GM21528 (cell line): ENCODE data around the gene CLMP.
"Not testable (repeated sequence)": the region's sequence is repeated elsewhere in the genome, so short reads cannot be mapped to it uniquely, and the experiment has no call there.

Source experiments
- ATAC-seq: cut with Tn5 transposase; IDR thresholded peaks from one replicate; pipeline ENCODE4 v1.9.1; 2021; ENCODE audit warnings: mild to moderate bottlenecking, moderate library complexity; ENCODE audit not compliant: unreplicated experiment, low FRiP score

CLMP gene

DNA sequence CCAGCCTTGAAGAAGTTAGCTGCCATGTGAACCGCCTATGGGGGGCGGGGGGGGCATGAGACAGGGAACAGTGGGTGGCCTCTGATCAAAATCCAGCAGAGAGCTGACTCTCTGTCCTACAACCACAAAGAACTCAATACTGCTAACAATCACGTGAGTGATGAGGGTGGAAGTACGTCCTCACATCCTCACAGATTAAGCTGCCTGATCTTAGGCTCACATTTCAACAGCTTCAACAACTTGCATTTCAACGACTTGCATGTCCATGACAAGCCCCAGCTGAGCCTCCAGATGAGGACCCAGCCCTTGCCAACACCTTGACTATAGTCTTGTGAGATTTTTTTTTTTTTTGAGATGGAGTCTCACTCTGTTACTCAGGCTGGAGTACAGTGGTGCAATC lies 51.6 kb downstream of the CLMP start:
- no peak for ATAC-seq

DNA sequence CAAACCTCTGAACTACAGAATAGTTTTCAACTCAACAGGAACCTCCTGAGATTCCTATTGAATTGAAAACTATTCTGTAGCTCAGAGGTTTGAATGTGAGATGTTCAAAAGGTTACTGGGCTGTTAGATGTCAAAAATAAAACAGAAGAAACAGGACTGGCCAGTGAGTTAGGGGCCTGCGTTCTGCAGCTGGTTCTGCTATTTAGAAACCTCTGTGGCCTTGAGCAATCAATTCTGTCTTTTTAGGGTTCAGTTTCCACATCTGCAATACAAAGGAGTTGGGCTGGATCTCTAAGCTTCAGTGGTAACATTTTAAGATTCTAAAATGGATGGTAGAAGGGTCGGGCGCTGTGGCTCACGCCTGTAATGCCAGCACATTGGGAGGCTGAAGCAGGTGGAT lies 55.8 kb downstream of the CLMP start:
- no peak for ATAC-seq

DNA sequence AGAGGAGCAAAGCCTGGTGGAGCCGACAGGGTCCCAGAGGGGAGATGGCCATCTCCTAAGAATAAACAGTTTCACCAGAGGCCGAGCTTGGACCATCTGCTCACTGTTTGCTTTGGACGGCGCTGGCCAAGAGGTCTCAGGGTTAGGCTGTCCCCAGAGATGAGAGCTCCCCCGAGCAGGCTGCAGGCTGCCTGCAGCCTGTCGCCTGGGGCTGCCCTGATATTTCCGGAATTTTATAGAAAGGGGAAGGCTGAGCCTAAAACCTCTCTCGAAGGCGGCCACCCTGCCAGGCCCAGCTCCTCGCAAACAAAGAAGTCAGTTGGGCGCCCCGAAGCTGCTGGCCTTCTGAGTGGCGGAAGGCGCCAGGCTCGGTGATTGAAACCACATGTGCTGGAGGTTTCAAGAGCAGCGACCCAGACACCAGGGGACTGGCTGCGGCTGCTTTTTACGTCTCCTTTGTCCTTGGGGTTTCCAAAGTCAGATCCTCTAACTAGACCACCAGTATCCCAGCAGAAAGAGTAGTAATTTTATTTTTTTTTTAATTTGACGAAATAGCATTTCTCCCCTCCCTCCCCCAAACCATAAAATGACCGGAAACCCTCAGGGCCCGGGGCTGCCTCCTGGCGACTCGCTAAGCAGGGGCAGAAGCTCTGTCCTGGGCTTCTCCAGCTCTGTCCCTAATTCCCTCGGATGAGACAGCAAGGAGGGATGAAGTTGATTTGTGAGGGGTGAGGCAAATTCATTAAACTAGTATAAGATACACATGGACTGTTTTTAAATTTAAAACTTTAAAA lies 57.4 kb downstream of the CLMP start:
- no peak for ATAC-seq

DNA sequence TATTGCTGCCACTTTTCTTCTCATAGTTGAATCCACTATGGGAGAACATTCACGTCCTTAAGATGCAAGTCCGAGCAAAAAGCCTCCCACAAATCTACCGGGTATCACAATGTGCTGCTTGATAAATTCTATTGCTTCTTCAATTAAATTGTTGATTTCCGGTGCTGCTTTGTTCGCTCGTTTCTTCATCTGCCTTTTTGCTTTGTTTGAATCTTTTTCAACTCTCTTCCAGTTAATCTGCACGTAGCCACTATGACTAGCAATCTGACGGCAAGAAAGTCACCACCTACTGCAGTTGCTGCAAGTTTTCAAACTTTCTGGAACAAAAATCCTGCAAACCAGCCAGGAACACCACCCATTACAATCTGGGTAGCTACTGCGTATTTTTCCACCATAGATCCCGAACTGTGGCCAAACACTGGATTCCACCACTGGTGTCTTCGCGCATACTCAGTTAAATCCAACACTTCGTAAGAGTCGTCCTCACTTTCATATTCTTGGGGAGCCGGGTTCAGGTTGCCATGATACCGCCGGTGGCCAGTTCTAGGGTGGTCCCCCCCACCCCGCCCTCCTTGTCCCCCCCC lies 59.1 kb downstream of the CLMP start:
- no peak for ATAC-seq

DNA sequence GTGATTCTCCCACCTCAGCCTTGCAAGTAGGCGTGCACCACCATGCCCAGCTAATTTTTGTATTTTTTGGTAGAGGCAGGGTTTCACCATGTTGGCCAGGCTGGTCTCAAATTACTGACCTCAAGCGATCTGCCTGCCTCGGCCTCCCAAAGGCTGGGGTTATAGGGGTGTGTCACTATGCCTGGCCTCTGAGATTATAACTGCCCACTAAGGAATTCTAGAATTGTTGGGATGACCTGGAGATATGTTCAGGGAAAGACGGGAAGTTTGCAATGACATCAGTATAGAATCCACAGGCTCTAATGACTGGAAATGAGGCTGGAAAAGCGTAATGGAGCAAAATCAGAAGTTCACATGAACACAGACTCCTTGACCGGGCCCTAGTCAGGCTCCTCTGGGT lies 62.2 kb downstream of the CLMP start:
- no peak for ATAC-seq

DNA sequence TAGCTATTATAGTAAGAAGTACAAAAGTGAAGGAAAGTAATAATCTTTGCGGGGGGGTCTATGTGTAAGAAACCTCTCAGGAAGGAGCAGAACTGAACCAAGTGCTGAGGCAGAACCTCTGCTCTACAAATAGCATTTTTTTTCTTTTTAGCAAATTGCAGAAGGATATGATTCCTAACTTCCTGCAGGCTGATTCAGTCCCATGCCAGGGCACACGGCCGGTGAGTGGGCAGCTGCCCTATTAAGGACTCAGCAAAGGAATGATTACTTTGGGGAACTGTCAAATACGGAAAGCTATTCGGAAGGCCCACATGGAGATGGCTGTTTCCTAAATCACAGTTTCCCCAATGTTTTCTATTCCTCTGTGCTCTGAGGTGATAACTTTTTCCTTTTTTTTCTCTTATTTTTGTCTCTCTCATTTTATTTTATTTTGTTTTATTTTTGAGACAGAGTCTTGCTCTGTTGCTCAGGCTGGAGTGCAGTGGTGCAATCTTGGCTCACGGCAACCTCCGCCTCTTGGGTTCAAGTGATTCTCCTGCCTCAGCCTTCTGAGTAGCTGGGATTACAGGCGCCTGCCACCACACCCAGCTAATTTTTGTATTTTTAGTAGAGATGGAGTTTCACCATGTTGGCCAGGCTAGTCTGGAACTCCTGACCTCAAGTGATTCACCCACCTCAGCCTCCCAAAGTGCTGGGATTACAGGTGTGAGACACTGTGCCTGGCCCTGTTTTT lies 62.8 kb downstream of the CLMP start:
- ATAC-seq = not testable (repeated sequence)

DNA sequence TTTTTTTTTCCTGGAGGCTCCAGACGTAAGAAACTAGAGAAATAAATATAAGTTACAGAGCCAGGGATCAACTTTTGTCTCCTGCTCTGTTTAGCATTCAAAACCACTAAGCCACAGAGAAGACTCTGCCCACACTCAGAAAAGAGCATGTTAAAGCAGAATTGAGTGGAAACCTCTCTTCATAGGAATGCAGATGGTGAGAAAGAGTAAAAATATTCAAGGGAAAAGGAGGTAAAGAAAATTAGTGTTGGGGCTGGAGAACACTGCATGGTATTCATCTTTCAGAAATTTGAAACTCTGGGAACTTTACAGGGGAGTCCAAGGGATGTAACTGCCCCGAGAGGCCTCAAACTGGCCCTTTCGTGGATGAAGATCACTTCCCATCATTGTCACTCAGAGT lies 65.1 kb downstream of the CLMP start:
- ATAC-seq = no peak

DNA sequence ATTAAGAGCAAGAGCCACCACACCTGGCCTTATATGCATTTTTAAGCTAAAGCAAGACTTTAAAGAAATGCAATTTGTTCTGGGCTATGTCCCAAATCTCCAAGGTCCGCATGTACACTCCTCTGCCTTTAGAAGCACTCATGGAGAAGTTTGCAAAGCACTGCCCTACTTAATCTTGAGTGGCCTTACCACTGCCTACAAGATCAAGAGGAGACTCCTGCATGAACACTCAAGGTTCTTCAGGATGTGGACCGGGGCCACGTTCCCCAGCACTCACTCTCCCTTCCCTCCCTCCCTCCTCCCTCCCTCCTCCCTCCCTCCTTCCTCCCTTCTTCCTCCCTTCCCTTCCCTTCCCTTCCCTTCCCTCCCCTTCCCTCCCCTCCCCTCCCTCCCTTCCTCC lies 69.9 kb downstream of the CLMP start:
- ATAC-seq = no peak

DNA sequence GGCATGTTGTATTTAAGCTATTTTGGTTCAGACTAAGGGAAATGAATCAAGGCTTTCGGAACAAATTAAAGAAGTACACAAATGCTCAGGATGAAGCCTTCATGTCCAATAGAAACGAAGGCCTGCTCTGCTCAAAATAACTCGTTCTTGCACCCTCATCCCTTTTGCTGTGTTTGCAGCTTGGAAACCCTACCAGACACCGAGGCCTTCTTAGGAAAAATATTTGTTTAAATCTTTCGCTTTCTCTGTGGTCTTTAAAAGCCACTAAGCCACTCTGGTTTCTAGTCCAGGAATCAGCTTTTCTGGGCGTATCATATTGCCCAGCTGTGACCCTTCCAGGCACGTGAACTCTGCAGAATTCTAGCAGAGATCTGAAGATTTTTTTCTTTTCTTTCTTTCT lies 72.2 kb downstream of the CLMP start:
- no peak for ATAC-seq

DNA sequence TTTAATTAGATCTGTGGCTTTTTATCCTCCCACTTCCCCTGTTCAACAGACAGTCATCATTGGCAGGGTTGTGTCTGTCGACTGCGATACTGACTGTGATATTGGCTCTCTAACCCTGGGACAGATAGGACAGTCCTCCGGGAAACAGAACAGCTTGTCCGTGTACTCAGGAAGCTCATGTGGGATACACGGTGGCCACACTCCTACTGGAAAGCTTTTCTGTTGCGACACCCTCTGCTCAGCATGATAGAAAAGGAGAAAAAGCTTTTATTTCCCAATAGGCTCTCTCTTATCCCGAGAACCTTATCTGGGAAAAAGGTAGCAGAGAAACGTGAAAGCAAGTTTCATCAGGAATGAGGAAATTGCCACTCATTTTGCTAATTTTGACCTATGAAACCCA lies 72.7 kb downstream of the CLMP start:
- no peak for ATAC-seq

DNA sequence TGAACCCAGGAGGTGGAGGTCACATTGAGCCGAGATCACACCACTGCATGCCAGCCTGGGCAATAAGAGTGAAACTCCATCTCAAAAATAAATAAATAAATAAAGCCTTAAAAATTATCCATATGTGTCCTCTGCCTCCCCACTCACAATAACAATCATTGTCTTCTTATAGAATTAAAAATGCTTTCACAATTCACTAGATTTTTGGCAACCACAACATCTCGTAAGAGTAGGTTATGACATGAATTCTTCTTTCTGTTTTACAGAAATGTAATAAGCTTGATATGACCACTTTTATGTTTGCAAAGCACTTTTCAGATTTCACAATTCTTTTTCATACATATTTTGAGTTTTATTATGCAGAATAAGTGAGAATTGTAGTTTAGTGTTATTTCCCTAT lies 78.6 kb downstream of the CLMP start:
- no peak for ATAC-seq

DNA sequence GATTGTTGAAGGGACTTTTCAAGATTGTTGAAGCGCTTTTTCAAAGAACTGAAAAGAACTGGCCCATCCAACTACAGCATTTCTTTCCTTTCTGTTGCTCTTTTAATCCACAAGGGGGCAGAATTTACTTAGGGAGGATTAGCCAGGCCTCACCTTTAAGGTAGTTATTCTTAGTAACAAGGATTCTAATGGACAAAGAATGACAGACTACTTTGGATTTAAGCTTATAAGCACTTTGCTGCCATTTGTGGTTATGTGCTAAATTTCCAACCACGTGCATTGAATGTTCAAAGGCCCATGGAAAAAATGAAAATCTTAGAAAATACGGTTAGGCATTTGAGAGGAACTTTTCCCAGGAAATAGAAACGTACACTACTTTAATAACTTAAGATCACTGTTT lies 83.6 kb downstream of the CLMP start:
- no peak for ATAC-seq

DNA sequence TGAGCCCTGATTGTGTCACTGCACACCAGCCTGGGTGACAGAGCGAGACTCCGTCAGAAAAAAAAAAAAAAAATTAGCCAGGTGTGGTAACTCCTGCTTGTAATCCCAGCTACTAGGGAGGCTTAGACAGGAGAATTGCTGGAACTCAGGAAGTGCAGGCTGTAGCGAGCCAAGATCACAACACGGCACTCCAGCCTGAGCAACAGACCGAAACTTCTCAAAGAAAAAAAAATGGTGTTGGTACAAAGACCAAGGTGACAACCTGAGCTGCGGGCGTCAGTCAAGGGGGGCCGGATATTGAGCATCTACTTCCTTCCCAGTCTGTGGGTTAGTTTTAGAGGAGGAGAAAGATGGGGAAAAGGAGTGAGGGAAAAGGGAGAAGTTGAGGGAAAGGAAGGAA lies 84.7 kb downstream of the CLMP start:
- no peak for ATAC-seq

DNA sequence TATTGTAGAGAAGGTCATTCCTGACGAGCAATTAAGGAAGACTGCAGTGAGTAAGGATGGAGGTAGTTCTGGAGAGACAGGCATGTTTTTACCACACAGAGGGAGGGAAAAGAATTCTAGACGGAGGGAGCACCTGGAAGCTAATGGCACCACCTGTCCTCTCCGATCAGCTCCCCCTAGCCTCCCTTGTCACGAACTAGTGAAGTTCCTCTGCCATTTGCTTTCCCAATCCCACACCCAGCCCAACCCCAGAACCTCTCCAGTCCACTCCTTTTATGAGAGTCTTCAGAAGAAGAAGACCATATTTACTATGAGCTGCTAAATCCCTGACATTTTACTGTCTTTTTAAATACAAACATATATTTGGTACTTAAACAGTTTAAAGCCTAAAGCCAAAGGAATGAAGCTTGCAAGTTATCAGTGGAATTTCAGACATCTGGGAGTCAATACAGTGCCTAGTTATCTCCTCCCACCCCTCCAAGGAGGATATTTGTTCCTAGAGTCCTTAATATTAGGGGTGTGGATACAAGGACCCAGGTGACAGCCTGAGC lies 87.0 kb downstream of the CLMP start:
- ATAC-seq = no peak

DNA sequence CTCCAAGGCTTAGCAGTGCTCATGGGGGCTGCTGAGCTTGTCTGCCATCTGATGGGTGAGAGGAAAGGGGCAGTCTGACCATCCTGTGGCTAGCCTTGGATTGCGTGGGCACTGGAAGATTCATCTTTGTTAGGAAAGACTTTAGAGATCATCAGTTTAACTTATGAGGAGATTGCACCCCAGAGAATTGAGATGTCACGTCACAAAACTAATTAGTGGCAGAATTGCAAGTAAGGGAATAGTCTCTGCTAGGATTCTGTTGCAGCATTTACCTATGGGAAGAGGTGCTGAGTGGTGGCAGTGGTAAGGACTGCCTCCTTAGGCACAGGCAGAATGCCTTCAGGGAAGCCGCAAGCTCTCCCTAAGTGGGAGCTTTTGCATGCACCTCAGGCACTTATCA lies 90.4 kb downstream of the CLMP start:
- ATAC-seq = no peak

DNA sequence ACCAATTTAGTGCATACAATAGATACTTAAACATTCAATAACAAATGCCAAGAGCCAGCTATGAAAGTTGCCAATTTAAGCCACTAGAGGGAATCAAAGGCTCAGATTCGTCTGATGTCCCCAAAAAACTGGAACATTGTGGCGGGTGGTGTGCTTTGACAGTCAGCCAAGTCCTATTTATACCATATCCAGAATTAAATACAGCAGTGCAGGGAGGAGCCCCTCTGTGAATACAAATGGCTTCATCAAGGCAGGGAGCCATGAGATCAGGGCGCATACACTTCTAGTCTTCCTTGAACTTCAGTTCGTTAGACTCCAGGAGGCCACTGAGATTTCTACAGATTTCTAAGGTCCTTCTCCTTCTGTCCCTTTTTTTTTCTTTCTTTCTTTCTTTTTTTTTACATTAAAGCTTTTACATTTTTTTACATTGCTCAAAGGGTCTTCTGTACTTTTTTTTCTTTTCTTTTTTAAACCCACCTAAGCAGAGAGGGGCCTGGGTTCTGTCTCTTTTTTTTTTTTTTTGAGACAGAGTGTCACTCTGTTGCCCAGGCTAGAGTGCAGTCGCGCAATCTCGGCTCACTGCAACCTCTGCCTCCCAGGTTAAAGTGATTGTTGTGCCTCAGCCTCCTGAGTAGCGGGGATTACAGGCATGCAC lies 91.6 kb downstream of the CLMP start:
- ATAC-seq = no peak

DNA sequence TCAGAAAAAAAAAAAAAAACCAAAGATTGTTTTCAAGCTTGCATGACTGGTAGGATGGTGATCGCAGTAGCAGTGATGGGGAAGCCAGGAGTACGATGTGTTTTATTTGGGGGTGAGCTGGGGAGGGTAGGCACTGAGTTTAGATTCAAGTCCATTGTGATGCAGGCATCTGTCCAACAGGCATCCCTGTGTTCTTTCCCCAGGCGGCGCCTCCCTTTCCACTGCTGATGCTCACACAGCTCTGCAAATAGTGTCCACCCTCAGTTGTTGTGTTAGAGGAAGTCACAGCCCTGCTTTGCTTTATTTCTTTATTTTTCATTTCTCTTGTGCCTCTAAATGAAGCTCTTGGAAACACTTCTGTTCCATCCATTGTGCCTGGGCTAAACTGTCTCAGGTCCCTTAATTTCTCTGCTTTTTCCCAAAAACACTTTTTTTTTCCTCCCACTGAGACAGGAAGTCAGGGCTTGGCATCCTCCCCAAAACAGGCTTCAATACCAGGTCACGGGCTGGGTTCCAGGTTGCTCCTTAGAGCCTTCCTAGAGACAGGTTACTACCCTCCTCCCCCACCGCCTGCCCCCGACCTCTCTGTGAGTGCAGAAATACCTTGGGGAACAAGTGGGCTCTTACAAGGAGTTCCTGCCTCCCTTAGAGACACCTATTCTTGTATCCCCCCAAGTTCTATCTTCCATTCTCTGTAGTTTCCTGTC lies 94.5 kb downstream of the CLMP start:
- no peak for ATAC-seq

DNA sequence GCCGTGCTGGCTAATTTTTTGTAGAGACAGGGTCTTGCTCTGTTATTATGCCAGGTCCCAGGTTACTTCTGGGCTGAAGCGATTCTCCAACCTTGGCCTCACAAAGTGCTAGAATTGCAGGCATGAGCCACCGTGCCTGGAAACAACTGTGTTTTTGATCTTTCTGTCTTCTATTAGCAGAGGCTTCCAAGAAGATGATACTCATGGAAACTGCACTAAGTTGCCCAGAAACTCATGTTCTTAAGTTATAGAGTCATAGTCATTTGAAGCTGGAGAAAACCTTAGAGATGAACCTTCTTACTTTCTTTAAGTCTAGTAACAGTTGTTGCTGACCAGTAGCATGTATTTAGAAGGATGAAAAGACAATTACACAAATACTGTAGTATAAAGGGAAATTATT lies 96.1 kb downstream of the CLMP start:
- ATAC-seq = no peak

DNA sequence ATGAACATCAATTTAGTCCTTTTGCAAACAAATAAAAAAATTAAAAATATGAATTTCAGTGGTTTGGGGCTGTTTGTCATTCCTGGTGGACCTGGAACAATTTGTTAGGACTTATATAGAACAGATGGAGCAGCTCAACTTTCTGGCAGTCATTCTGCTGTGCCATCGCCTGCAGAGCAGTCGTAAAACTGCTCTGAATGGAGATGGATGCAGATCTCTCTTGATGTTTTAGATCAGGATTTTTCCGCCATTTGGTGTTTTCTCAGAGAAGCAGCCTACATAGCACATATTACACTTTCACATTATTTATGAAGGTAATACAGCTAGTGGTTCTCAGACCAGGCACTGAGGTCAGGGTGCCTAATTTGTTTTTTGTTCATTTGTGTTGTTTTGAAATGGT lies 101.3 kb downstream of the CLMP start:
- ATAC-seq = no peak

DNA sequence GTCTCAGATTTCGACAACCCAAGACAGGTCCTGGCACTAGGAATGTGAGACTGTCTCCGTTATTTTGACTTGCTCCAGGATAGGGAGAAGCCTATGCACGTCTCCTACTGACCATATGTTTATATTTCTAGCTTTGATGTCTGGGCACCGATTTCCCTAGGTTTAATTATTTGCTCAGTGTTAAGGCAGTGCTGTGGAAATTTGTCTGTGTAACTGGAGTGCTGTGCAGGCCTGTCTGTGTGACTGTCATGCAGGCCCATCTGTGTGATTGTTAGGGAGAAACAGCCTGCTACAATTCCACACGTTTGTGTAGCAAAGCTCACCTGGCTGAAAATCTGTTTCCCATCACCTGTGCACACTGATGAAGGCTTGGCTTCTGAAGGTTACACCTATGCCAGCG lies 103.5 kb downstream of the CLMP start:
- ATAC-seq = no peak
